CD4-positive, alpha-beta T cell treated with Interleukin-21 for 1 hour (primary cell): ENCODE data around the gene RASGRP4.
"Not testable (repeated sequence)": the region's sequence is repeated elsewhere in the genome, so short reads cannot be mapped to it uniquely, and the experiment has no call there.

Experiments
- DNase-seq: peaks from one replicate; pipeline ENCODE4 v3.0.0-alpha.2; 2020

RASGRP4 gene

GRCh38 chr19:38412491-38412890 is 13.5 kb downstream of the RASGRP4 start:
- no peak for DNase-seq

GRCh38 chr19:38411898-38412297 is 14.1 kb downstream of the RASGRP4 start:
- not testable (repeated sequence) for DNase-seq

GRCh38 chr19:38411041-38411712 is 14.8 kb downstream of the RASGRP4 start:
- DNase-seq: no peak

- not testable (repeated sequence) for DNase-seq
These were observed 15.6 kb downstream of the RASGRP4 start for GRCh38 chr19:38410407-38410806.

GRCh38 chr19:38409631-38410133 is 16.3 kb downstream of the RASGRP4 start:
- DNase-seq: no peak

GRCh38 chr19:38405276-38405675 is 20.7 kb downstream of the RASGRP4 start:
- no peak for DNase-seq

- no peak for DNase-seq
These were observed 21.2 kb downstream of the RASGRP4 start for GRCh38 chr19:38404858-38405257.

- peak; percentile 98 for DNase-seq
These were observed 22.9 kb downstream of the RASGRP4 start, which contains the start of gene FAM98C for GRCh38 chr19:38402967-38403674. Gene FAM98C, plus strand, starts transcription at chr19:38403093. Its CDS starts 61 bp downstream, at chr19:38403154.

GRCh38 chr19:38402623-38402966 is 23.4 kb downstream of the RASGRP4 start:
- DNase-seq: no peak

- DNase-seq: no peak
These were observed 24.9 kb downstream of the RASGRP4 start for GRCh38 chr19:38401148-38401547.

- DNase-seq: no peak
These were observed 25.7 kb downstream of the RASGRP4 start for GRCh38 chr19:38400361-38400760.

GRCh38 chr19:38399537-38399936 is 26.5 kb downstream of the RASGRP4 start:
- DNase-seq: no peak

GRCh38 chr19:38399081-38399480 is 26.9 kb downstream of the RASGRP4 start:
- DNase-seq: no peak

- DNase-seq: peak; percentile 37
These were observed 30.5 kb downstream of the RASGRP4 start for GRCh38 chr19:38395381-38396114.

- DNase-seq: peak; percentile 80
These were observed 31.5 kb downstream of the RASGRP4 start for GRCh38 chr19:38394488-38394887.

GRCh38 chr19:38392707-38393308 is 33.2 kb downstream of the RASGRP4 start:
- no peak for DNase-seq

GRCh38 chr19:38391911-38392464 is 34.0 kb downstream of the RASGRP4 start:
- DNase-seq: no peak

GRCh38 chr19:38389957-38390924 is 35.8 kb downstream of the RASGRP4 start:
- no peak for DNase-seq

- no peak for DNase-seq
These were observed 36.7 kb downstream of the RASGRP4 start for GRCh38 chr19:38389101-38389925.

- DNase-seq: no peak
These were observed 37.5 kb downstream of the RASGRP4 start, which contains the start of gene SPRED3 for GRCh38 chr19:38388349-38389100. Gene SPRED3, plus strand, starts transcription at chr19:38388697. Its CDS starts 1,606 bp downstream, at chr19:38390303.
